Measurements from ENCODE around the gene SINHCAF. TPM values are rescaled to one million over a fixed set of nuclear protein-coding genes. Genes with fewer than 3 reads are reported as not detected.

Gene SINHCAF
- total RNA-seq, 4 donors from 2014 or later, result 24.0 to 111 (median 55.2) TPM

GRCh38 chr12:31315044-31315715 is 10.8 kb downstream of the SINHCAF start:
- 98 to 99% methylated on average over 3 of the region's 3 CpGs for WGBS, 2 donors
- no peak for TF ChIP-seq POLR2A (IDR thresholded peaks at IDR 0.05)
- TF ChIP-seq, protein P1, sequence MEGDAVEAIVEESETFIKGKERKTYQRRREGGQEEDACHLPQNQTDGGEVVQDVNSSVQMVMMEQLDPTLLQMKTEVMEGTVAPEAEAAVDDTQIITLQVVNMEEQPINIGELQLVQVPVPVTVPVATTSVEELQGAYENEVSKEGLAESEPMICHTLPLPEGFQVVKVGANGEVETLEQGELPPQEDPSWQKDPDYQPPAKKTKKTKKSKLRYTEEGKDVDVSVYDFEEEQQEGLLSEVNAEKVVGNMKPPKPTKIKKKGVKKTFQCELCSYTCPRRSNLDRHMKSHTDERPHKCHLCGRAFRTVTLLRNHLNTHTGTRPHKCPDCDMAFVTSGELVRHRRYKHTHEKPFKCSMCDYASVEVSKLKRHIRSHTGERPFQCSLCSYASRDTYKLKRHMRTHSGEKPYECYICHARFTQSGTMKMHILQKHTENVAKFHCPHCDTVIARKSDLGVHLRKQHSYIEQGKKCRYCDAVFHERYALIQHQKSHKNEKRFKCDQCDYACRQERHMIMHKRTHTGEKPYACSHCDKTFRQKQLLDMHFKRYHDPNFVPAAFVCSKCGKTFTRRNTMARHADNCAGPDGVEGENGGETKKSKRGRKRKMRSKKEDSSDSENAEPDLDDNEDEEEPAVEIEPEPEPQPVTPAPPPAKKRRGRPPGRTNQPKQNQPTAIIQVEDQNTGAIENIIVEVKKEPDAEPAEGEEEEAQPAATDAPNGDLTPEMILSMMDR (IDR thresholded peaks at IDR 0.05), result no peak
- intact Hi-C loops (cut with DNase I), result no loop called here
- DNase-seq, result no peak
- Histone ChIP-seq H3K27ac (no peak overlapping the region), H3K27me3 (no peaks in the 10 kb centered on the region), H3K9me3 (no peaks in the 10 kb centered on the region), H3K4me1 (peaks cover 6% of the 10 kb centered on the region in 2 donors), H3K4me3 (replicated peaks in 1 of 3) (no peak overlapping the region), H3K36me3 (no peaks in the 10 kb centered on the region)

DNA sequence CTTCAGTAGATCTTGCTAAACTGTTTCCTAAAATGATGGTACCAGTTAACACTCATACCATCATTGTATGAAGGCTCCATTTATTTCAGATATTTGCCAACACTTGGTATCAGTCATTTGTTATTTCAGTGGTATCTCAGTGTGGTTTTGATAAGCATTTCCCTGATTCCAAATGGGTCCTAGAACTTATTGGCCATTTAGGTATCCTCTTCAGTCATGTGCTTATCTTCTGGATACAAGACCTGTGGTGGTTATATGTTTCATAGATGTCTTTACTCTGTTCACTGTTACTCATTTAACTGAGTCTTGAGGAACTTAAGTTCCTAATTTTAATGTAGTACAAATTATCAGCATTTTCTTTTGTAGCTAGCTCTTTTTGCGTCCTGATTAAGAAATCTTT is 13.5 kb downstream of the SINHCAF start:
- 94 to 100% methylated on average over 1 of the region's 1 CpG for WGBS, 2 donors
- TF ChIP-seq POLR2A (IDR thresholded peaks at IDR 0.05), result no peak
- TF ChIP-seq, protein P1 (IDR thresholded peaks at IDR 0.05), result no peak
- Histone ChIP-seq H3K4me3 (replicated peaks in 1 of 3) (no peak overlapping the region), H3K27ac (no peak overlapping the region), H3K4me1 (peaks cover 0 to 6% of the 10 kb centered on the region in 2 donors), H3K27me3 (no peaks in the 10 kb centered on the region), H3K9me3 (no peaks in the 10 kb centered on the region), H3K36me3 (no peaks in the 10 kb centered on the region)
- no peak for DNase-seq
- intact Hi-C loops (cut with DNase I), result no loop called here

GRCh38 chr12:31311634-31312258 is 14.2 kb downstream of the SINHCAF start:
- intact Hi-C loops (cut with DNase I), result no loop called here
- no peak for TF ChIP-seq POLR2A (IDR thresholded peaks at IDR 0.05)
- TF ChIP-seq, protein P1 (IDR thresholded peaks at IDR 0.05), result no peak
- no peak overlapping the region for H3K4me3 ChIP-seq (replicated peaks in 1 of 3)
- no peak for DNase-seq
- H3K9me3 ChIP-seq, result no peaks in the 10 kb centered on the region
- no peaks in the 10 kb centered on the region for H3K27me3 ChIP-seq
- no peak overlapping the region for H3K27ac ChIP-seq
- H3K36me3 ChIP-seq, result no peaks in the 10 kb centered on the region
- peaks cover 0 to 2% of the 10 kb centered on the region in 2 donors for H3K4me1 ChIP-seq
- WGBS, 2 donors, result 91 to 94% methylated on average over 2 of the region's 2 CpGs

GRCh38 chr12:31310488-31310887 is 15.5 kb downstream of the SINHCAF start:
- no peak overlapping the region for H3K4me3 ChIP-seq (replicated peaks in 1 of 3)
- 88 to 98% methylated on average over 2 of the region's 2 CpGs for WGBS, 2 donors
- no peaks in the 10 kb centered on the region for H3K9me3 ChIP-seq
- no peak for DNase-seq
- H3K36me3 ChIP-seq, result no peaks in the 10 kb centered on the region
- no peaks in the 10 kb centered on the region for H3K27me3 ChIP-seq
- no peak overlapping the region for H3K27ac ChIP-seq
- TF ChIP-seq POLR2A (IDR thresholded peaks at IDR 0.05), result no peak
- intact Hi-C loops (cut with DNase I), result no loop called here
- no peaks in the 10 kb centered on the region for H3K4me1 ChIP-seq

DNA sequence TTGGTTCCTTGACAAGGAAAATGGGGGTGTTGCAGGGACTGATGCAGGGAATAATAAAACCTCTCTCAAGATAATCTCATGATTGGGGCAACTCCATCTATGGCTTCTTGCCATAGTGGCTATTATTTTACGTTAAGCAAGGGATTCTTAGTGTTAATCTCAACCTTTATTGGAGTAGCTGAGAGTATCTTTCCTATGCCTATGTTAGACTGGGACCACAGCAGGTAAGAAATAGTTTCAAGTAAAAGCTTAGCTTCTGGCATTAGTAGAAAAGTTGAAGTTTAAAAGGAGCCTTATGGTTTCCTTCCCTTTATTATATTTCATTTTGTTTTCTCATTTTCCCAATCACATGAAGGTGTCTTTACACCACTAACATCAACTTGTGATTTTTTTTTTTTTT is 16.7 kb downstream of the SINHCAF start:
- Histone ChIP-seq H3K27me3 (no peaks in the 10 kb centered on the region), H3K4me1 (no peaks in the 10 kb centered on the region), H3K9me3 (no peaks in the 10 kb centered on the region), H3K36me3 (no peaks in the 10 kb centered on the region), H3K4me3 (replicated peaks in 1 of 3) (no peak overlapping the region), H3K27ac (no peak overlapping the region)
- TF ChIP-seq, protein P1 (IDR thresholded peaks at IDR 0.05), result no peak
- no peak for TF ChIP-seq POLR2A (IDR thresholded peaks at IDR 0.05)
- DNase-seq, result no peak
- WGBS, 2 donors, result 91 to 96% methylated on average over 1 of the region's 1 CpG
- intact Hi-C loops (cut with DNase I), result no loop called here
